Panc1 (cell line): ENCODE measurements around the gene TMEM131L.

ENCODE experiments used
- POLR2AphosphoS5 ChIP-seq: IDR thresholded peaks from 2 replicates; pipeline ENCODE4 v1.6.1; 2012; ENCODE audit warnings: mild to moderate bottlenecking, low read depth, low read length, moderate library complexity
- TCF7L2 ChIP-seq: IDR thresholded peaks from 2 replicates; pipeline ENCODE4 v1.6.1; 2011; ENCODE audit warnings: mild to moderate bottlenecking, low read depth, low read length, inconsistent platforms
- TF ChIP-seq, protein P1 (sequence below), 2 experiments: IDR thresholded peaks; 2 replicates each; pipeline ENCODE4 v1.6.1; 2011 to 2012; ENCODE audit warnings: low read depth in 2 of 2, control low read depth in 1 of 2, low read length in 1 of 2, mild to moderate bottlenecking in 1 of 2, moderate library complexity in 1 of 2; ENCODE audit not compliant: insufficient read depth in 1 of 2
- TF ChIP-seq, protein P2 (sequence below): fragments of 450-650 bp; IDR thresholded peaks from 2 replicates; pipeline ENCODE4 v1.5.1; 2017; ENCODE audit warnings: mild to moderate bottlenecking

DNA sequence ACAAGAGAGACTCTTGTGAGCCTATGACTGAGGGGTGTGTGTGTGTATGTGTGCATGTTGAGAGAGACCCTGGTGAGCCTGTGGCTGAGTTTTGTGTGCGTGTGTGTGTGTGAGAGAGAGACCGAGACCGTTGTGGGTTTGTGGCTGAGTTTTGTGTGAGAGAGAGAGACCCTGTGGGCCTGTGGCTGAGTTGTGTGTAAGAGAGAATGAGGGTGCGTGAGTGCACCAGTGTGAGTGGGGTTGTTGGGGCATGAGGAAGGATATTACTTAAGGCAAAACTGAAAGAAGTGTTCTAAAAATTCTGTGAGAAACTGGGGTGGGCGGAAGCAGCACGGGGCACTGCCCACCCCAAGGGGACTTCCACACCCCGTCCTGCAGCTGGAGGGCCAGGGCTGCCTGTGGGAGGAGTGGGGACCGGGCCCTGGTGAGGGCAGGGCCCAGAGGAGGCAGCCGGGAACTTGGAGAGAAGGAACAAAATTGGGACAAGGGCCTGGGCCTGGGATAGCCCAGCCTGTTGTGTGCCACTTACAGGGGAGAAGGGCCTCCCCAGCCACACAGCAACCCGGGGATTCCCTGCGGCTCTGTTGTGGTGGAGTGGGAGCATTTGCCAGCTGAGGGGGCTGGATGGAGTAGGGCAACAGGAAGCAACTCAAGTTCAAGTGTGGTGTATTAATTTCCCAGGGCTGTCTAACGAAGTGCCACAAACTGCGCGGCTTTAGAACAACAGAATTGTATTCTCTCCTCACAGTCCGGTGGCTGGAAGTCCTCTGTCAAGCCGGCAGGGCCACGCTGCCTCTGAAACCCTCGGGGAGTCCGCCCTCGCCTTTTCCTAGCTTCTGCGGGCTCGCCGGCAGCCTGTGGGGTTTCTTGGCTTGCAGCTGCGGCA, 22.1 kb downstream of the TMEM131L start:
- TF ChIP-seq POLR2AphosphoS5 = no peak
- TF ChIP-seq, protein P1, sequence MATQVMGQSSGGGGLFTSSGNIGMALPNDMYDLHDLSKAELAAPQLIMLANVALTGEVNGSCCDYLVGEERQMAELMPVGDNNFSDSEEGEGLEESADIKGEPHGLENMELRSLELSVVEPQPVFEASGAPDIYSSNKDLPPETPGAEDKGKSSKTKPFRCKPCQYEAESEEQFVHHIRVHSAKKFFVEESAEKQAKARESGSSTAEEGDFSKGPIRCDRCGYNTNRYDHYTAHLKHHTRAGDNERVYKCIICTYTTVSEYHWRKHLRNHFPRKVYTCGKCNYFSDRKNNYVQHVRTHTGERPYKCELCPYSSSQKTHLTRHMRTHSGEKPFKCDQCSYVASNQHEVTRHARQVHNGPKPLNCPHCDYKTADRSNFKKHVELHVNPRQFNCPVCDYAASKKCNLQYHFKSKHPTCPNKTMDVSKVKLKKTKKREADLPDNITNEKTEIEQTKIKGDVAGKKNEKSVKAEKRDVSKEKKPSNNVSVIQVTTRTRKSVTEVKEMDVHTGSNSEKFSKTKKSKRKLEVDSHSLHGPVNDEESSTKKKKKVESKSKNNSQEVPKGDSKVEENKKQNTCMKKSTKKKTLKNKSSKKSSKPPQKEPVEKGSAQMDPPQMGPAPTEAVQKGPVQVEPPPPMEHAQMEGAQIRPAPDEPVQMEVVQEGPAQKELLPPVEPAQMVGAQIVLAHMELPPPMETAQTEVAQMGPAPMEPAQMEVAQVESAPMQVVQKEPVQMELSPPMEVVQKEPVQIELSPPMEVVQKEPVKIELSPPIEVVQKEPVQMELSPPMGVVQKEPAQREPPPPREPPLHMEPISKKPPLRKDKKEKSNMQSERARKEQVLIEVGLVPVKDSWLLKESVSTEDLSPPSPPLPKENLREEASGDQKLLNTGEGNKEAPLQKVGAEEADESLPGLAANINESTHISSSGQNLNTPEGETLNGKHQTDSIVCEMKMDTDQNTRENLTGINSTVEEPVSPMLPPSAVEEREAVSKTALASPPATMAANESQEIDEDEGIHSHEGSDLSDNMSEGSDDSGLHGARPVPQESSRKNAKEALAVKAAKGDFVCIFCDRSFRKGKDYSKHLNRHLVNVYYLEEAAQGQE (IDR thresholded peaks at IDR 0.05; ENCODE audit: insufficient read depth in 1 of 2, low read depth in 2 of 2, low read length in 1 of 2) = no peak
- TF ChIP-seq, protein P2, sequence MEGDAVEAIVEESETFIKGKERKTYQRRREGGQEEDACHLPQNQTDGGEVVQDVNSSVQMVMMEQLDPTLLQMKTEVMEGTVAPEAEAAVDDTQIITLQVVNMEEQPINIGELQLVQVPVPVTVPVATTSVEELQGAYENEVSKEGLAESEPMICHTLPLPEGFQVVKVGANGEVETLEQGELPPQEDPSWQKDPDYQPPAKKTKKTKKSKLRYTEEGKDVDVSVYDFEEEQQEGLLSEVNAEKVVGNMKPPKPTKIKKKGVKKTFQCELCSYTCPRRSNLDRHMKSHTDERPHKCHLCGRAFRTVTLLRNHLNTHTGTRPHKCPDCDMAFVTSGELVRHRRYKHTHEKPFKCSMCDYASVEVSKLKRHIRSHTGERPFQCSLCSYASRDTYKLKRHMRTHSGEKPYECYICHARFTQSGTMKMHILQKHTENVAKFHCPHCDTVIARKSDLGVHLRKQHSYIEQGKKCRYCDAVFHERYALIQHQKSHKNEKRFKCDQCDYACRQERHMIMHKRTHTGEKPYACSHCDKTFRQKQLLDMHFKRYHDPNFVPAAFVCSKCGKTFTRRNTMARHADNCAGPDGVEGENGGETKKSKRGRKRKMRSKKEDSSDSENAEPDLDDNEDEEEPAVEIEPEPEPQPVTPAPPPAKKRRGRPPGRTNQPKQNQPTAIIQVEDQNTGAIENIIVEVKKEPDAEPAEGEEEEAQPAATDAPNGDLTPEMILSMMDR = no peak
- TF ChIP-seq TCF7L2 = no peak
